GM12875 (cell line): ENCODE results near the gene CEP78.

ENCODE experiments used
- H3K4me3 ChIP-seq: one replicate; pipeline ENCODE4 v1.5.1; 2011; ENCODE audit warnings: low read depth, low read length, control low read depth
- CTCF ChIP-seq: IDR thresholded peaks from 2 replicates; pipeline ENCODE4 v1.5.1; 2011; ENCODE audit warnings: low read depth, mild to moderate bottlenecking, control low read depth, inconsistent platforms, low read length, moderate library complexity, borderline replicate concordance; ENCODE audit not compliant: insufficient read depth

The CEP78 gene

GRCh38 chr9:78286125-78286524, 50.2 kb downstream of the CEP78 start:
- TF ChIP-seq CTCF, result no peak

GRCh38 chr9:78286946-78287388, 51.1 kb downstream of the CEP78 start:
- H3K4me3 ChIP-seq, result no peak overlapping the region

More at GRCh38 chr9:78286125-78286524, 50.2 kb downstream of the CEP78 start:
- no peak overlapping the region for H3K4me3 ChIP-seq

GRCh38 chr9:78288214-78288892, 52.5 kb downstream of the CEP78 start:
- TF ChIP-seq CTCF, result no peak
- no peak overlapping the region for H3K4me3 ChIP-seq

More at GRCh38 chr9:78286946-78287388, 51.1 kb downstream of the CEP78 start:
- no peak for TF ChIP-seq CTCF

GRCh38 chr9:78289474-78289873, 53.6 kb downstream of the CEP78 start:
- no peak for TF ChIP-seq CTCF
- no peak overlapping the region for H3K4me3 ChIP-seq

GRCh38 chr9:78291240-78291925, 55.5 kb downstream of the CEP78 start:
- no peak for TF ChIP-seq CTCF
- no peak overlapping the region for H3K4me3 ChIP-seq

GRCh38 chr9:78292026-78292425, 56.2 kb downstream of the CEP78 start:
- no peak for TF ChIP-seq CTCF
- no peak overlapping the region for H3K4me3 ChIP-seq
